ENCODE data around the gene CACNA2D4.

- TF ChIP-seq CTCF (conservative IDR thresholded peaks at IDR 0.05; ENCODE audit: low read depth, low read length) (no peak), EZH2phosphoT487 (IDR thresholded peaks at IDR 0.05; ENCODE audit: borderline replicate concordance, low read length) (no peak), EZH2 (IDR thresholded peaks at IDR 0.05; ENCODE audit: low read length, unreplicated experiment) (no peak)
Measured at GRCh38 chr12:1904875-1905274, 13.6 kb downstream of the CACNA2D4 start.
